Sigmoid colon (tissue), 7 donors: ENCODE data around the gene MIPEP. TPM values are rescaled to one million over a fixed set of nuclear protein-coding genes. Genes with fewer than 3 reads are reported as not detected.

Source experiments
- DNase-seq: peaks from one replicate; pipeline ENCODE4 v3.0.0-alpha.2; 2019
- H3K27ac ChIP-seq, 4 donors: fragments of 200-600 bp; sonication (generic); one replicate each; pipeline ENCODE4 v1.5.1; 2016 to 2019; ENCODE audit warnings: mild to moderate bottlenecking in 1 of 4
- H3K27me3 ChIP-seq, 3 donors: fragments of 200-600 bp; sonication (generic); one replicate each; pipeline ENCODE4 v1.5.1; 2019; ENCODE audit warnings: mild to moderate bottlenecking in 1 of 3
- H3K36me3 ChIP-seq, 4 donors: fragments of 200-600 bp; sonication (generic); one replicate each; pipeline ENCODE4 v1.5.1; 2016 to 2019
- H3K4me1 ChIP-seq, 4 donors: fragments of 200-600 bp; sonication (generic); one replicate each; pipeline ENCODE4 v1.5.1; 2017 to 2019
- H3K4me3 ChIP-seq, 4 donors: fragments of 200-600 bp; sonication (generic); one replicate each; pipeline ENCODE4 v1.5.1; 2017 to 2019; ENCODE audit warnings: mild to moderate bottlenecking in 2 of 4, moderate library complexity in 1 of 4
- H3K9me3 ChIP-seq, 4 donors: fragments of 200-600 bp in 3 of 4; sonication (generic) in 3 of 4; one replicate each; pipeline versions ENCODE4 v1.5.1 to v1.6.1; 2013 to 2019
- CTCF ChIP-seq, 4 experiments: fragments of 450-650 bp in 3 of 4; fragments of 200-600 bp in 1 of 4; IDR thresholded peaks; one replicate each; pipeline ENCODE4 v1.5.1; 2016 to 2019; ENCODE audit warnings: antibody characterized with exemption in 4 of 4, mild to moderate bottlenecking in 3 of 4, moderate library complexity in 2 of 4
- EP300 ChIP-seq, 4 donors: sonication (generic); formaldehyde crosslinking; IDR thresholded peaks; one replicate each; pipeline ENCODE4 v1.6.1; 2017; ENCODE audit warnings: antibody characterized with exemption in 4 of 4
- POLR2A ChIP-seq, 2 donors: fragments of 450-650 bp; IDR thresholded peaks; one replicate each; pipeline ENCODE4 v1.6.1; 2016; ENCODE audit warnings: antibody characterized with exemption in 2 of 2, mild to moderate bottlenecking in 2 of 2, moderate library complexity in 2 of 2
- POLR2AphosphoS5 ChIP-seq, 4 donors: sonication (generic); formaldehyde crosslinking; IDR thresholded peaks; one replicate each; pipeline ENCODE4 v1.6.1; 2017; ENCODE audit warnings: antibody characterized with exemption in 4 of 4
- WGBS, 2 donors: extraction: QIAGEN DNeasy Blood & Tissue Kit; methylation state at CpG; one replicate each; pipeline ENCODE4 v1.1.7; 2013; 5-methylcytosine and 5-hydroxymethylcytosine counted together
- intact Hi-C: fragments of 100-400 bp; cut with DNase I; formaldehyde crosslinking; loops from one replicate; pipeline ENCODE4 v1.15.1; 2023
- polyA plus RNA-seq, 3 donors: library from polyadenylated mRNA; stranded (reverse); fragments of 200-250 nt; gene quantifications; one replicate each; pipeline ENCODE4 v1.2.3, GENCODE V29; 2013
- total RNA-seq, 4 donors: library from RNA; depleted of rRNA; stranded (reverse); fragments of >200 nt; gene quantifications; one replicate each; pipeline ENCODE4 v1.1.0, GENCODE V29; 2016
- donor health status: healthy with polysubstance abuse.
- donor health status: Bipolar disorder and iron deficiency.
- donor health status: healthy.

MIPEP gene
- total and polyA plus RNA-seq, 7 donors: 10.7 to 20.5 (median 11.4) TPM

GRCh38 chr13:23776698-23777574, 112.3 kb downstream of the MIPEP start:
- Histone ChIP-seq H3K27me3 (no peaks in the 10 kb centered on the region), H3K4me1 (peaks cover 0 to 3% (median 0%) of the 10 kb centered on the region in 4 donors), H3K4me3 (no peak overlapping the region), H3K36me3 (no peaks in the 10 kb centered on the region), H3K27ac (no peak overlapping the region), H3K9me3 (no peaks in the 10 kb centered on the region)
- intact Hi-C loops: no loop called here
- WGBS, 2 donors: 63% methylated on average over 3 of the region's 3 CpGs
- TF ChIP-seq POLR2AphosphoS5 (IDR thresholded peaks at IDR 0.05): no peak
- TF ChIP-seq CTCF (IDR thresholded peaks at IDR 0.05): no peak
- TF ChIP-seq EP300 (IDR thresholded peaks at IDR 0.05): no peak
- TF ChIP-seq POLR2A (IDR thresholded peaks at IDR 0.05): no peak
- no peak for DNase-seq

- TF ChIP-seq CTCF (IDR thresholded peaks at IDR 0.05) (no peak), EP300 (IDR thresholded peaks at IDR 0.05) (no peak), POLR2A (IDR thresholded peaks at IDR 0.05) (no peak), POLR2AphosphoS5 (IDR thresholded peaks at IDR 0.05) (no peak)
- Histone ChIP-seq H3K9me3 (no peaks in the 10 kb centered on the region), H3K27me3 (no peaks in the 10 kb centered on the region), H3K36me3 (no peaks in the 10 kb centered on the region), H3K4me3 (no peak overlapping the region), H3K4me1 (peaks cover 0 to 1% (median 0%) of the 10 kb centered on the region in 4 donors), H3K27ac (no peak overlapping the region)
- intact Hi-C loops: no loop called here
- WGBS, 2 donors: 48 to 49% methylated on average over 2 of the region's 2 CpGs
- DNase-seq: no peak
Observed at GRCh38 chr13:23772717-23773116, 116.5 kb downstream of the MIPEP start.

- no peak overlapping the region for H3K4me3 ChIP-seq
- no peaks in the 10 kb centered on the region for H3K9me3 ChIP-seq
- no peaks in the 10 kb centered on the region for H3K4me1 ChIP-seq
- intact Hi-C loops: no loop called here
- H3K36me3 ChIP-seq: no peaks in the 10 kb centered on the region
- WGBS, 2 donors: 85 to 91% methylated on average over 4 of the region's 4 CpGs
- no peak overlapping the region for H3K27ac ChIP-seq
- no peaks in the 10 kb centered on the region for H3K27me3 ChIP-seq
- TF ChIP-seq POLR2AphosphoS5 (IDR thresholded peaks at IDR 0.05) (no peak), POLR2A (IDR thresholded peaks at IDR 0.05) (no peak), EP300 (IDR thresholded peaks at IDR 0.05) (no peak), CTCF (IDR thresholded peaks at IDR 0.05) (no peak)
- DNase-seq: no peak
Observed at GRCh38 chr13:23771956-23772355, 117.2 kb downstream of the MIPEP start.

- no peaks in the 10 kb centered on the region for H3K27me3 ChIP-seq
- TF ChIP-seq POLR2A (IDR thresholded peaks at IDR 0.05) (no peak), CTCF (IDR thresholded peaks at IDR 0.05) (no peak), EP300 (IDR thresholded peaks at IDR 0.05) (no peak), POLR2AphosphoS5 (IDR thresholded peaks at IDR 0.05) (no peak)
- DNase-seq: no peak
- H3K4me1 ChIP-seq: no peaks in the 10 kb centered on the region
- no peaks in the 10 kb centered on the region for H3K9me3 ChIP-seq
- no peak overlapping the region for H3K27ac ChIP-seq
- WGBS, 2 donors: 55 to 71% methylated on average over 2 of the region's 2 CpGs
- no peak overlapping the region for H3K4me3 ChIP-seq
- intact Hi-C loops: no loop called here
- H3K36me3 ChIP-seq: no peaks in the 10 kb centered on the region
Observed at GRCh38 chr13:23771552-23771951, 117.6 kb downstream of the MIPEP start.
